Cerebellar nuclear complex (tissue), 1 donor: ENCODE results near the gene CLK3.
"Not testable (repeated sequence)": the region's sequence is repeated elsewhere in the genome, so short reads cannot be mapped to it uniquely, and the experiment has no call there.

Experiments used
- DNase-seq, 2 experiments: peaks; one replicate each; lab custom pipeline; 2025; lab: John Stamatoyannopoulos, UW

The CLK3 gene

GRCh38 chr15:74642734-74643664, 27.4 kb downstream of the CLK3 start:
- DNase-seq: no peak

GRCh38 chr15:74643665-74644204, 28.1 kb downstream of the CLK3 start:
- DNase-seq: no peak

DNA sequence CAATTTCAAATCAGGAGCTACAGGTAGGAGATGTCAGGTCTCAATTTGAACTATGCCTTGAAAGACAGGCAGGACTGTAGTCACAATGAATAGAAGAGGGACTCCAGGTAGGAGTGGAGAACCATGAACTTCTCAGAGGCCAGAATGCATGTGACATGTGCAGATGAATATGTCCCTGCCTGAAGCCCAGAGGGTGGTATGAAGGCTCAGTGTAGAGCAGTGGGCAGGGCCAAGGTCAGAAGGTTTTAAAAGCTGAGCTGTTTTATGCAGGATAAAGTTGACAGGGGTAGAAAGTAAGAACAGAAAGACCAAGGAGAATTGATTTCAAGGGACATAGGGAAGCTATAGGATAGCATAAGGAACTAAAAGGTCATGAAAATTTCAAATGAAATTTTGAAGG, 30.8 kb downstream of the CLK3 start:
- DNase-seq: no peak

DNA sequence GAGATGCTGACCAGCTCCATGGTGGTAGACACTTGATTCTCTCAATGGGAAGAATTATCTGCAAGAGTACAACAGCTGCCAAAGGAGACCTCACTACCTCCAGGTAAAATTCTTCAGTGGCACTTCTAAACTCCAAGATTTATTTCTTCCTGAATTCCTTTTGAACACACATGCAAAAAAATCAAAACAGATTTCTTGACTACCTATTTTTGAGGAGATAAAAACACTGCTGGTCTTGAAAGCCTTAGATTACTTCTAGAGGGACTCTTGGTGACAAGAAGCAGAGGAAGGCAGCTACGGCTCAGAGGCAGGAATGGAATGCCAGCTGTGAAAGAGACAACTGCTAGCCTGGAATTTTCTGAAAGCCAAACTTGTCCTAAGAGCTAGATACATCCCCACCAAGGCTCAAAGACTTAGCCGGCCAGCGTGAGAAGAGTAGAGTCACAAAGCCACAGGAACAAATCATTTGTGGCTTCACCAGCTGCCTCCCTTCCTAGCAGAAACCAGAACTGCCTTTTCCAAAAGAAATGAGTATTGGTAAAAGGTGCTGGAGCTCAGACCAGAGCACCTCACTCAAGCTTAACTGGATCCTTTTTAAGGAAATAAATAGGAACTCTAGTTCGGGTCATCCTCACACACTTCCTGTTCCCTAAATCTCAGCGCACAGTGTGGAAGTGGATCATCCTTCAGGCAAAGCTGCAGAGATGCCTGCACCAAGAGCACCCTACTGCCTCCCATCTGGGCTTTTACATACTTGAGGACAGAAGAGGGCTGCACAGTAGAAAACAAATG, 32.6 kb downstream of the CLK3 start:
- DNase-seq: no peak

DNA sequence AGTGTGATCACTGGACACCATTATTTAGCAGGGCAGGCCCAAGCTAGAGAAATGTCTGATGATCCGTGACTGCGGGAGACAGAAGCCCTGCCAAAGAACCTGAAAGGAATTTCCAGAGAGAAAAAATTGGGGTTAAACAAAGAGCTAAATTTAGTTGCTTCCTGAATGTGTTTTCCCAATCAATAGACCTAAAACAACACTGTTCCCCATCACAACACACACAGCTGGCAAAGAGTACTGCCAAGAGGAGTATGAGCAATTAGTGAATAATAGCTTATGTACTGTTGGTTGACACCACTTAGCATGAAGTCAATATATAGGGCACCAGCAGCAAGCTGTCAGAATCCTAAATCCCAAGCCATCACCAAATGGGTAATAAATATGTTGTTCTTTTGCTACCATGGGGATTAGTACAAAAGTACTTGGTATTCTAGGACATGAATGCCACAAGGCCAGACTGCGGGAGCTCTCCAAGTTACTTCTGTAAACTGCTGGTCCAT, 35.7 kb downstream of the CLK3 start:
- no peak for DNase-seq

- DNase-seq: no peak
Observed at GRCh38 chr15:74653426-74654102, 37.9 kb downstream of the CLK3 start.

- DNase-seq: no peak
Observed at GRCh38 chr15:74655424-74655823, 39.8 kb downstream of the CLK3 start.

DNA sequence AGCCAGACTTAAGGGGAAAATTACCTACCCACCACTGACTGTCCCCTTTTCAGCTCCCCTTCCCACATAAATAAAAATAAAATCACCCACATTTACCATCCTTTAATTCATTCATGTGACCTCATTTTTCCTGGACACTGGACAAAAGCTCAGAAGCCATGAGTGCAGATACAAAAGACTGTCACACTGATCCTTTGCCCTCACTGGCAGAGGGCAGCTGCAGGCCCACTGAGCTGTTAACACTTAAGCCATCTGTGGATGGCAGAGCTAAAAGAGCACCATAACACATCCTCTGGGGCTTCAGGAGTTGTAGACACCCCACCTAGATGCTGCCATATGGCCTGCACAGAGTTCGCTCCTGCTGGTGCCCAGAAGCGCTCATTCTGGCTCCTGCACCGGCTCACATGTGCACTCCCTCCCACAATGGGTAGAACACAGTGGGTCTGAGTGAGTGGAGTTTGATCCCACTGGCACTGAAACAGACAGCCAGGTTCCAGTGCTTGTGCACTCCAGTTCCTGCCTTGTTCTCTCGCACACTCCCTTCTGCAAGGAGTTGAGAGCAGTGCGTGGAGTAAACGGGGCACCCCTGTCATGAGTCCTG, 41.4 kb downstream of the CLK3 start:
- peak in 1 of 2 experiments; percentile 61 for DNase-seq

DNA sequence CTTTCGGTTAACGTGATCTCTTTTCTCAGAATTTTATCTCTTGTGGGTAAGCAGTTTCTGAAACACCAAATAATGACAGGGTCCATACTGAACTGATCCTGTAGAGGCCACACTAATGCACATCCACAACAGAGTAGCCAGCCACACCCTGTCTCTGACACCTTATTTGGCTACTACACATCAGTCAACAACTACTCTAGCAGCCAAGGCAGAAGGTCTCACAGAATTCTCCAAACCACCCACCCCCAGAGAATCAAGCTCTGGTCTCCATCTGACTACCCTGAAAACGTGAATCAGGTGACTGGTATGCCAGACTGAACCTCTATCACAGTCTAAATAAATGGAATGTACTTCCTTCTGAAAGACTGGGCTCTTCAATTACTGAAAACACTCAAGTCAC, 42.2 kb downstream of the CLK3 start:
- no peak for DNase-seq

GRCh38 chr15:74661280-74661679, 45.6 kb downstream of the CLK3 start:
- DNase-seq: not testable (repeated sequence)

DNA sequence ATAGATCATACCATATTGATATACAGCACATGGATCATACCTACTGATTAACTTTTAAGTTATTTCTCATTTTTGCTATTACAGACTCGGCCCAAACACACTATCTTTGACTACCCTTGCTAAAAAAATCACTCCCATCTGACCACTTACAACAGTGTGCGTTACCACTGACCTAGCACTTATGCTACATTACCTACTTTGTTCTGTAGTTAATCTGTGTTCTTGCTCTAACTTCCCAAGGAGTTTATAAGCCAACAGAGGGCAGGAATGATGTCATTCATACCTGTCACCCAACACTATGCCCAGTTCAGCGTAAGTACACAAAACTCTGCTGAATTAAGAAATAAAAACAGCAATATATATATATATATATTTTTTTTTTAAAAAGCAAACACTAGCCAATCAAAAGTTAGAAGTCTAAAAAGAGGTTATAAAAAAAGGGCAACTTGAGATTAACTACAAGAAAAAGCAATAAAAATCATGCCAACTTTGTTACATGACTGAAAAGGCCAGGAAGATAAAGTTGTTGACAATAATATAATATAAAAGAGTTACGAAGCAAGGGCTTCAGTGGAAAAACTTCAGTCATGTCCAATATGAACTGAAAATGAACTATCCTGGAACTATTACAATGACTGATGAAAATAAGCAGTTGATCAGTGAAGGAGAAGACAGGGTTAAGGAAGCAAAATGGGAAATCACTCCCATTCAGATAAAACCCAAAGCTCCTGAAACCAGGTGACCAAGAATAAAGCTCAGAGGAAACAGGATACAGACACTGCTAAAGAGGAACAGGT, 46.6 kb downstream of the CLK3 start:
- no peak for DNase-seq

DNA sequence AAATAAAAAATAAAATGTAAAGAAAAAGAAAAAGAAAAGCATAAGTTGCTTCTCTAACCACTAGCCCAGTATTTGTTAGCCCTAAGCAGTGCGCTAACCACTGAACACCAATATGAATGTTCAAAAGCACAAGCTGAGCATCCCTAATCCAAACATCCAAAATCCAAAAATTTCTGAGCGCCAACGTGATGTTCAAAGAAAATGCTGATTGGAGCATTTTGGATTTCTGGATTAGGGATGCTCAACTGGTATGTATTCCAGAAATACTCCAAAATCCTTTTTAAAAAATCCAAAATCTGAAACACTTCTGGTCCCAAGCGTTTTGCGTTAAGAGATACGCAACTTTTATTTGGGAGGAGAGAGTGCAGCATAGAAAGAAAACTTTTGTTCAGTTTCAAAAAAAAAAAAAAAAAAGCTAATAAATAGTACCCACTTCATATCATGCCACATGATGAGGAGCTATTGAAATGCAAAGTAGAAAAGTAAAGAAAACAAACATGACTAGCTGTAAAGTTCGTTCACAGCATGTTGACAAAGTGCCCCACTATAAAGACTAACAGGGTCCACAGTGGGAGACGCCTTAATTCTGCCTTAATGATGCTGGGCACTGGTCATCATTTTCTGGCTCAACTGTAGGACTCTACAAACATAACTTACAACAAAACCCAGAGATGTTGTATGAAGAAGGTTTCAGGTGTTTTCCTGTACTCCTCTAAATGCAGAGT, 47.8 kb downstream of the CLK3 start:
- no peak for DNase-seq

GRCh38 chr15:74664028-74664616, 48.5 kb downstream of the CLK3 start:
- DNase-seq: no peak

- DNase-seq: no peak
Observed at GRCh38 chr15:74664670-74665069, 49.0 kb downstream of the CLK3 start.

DNA sequence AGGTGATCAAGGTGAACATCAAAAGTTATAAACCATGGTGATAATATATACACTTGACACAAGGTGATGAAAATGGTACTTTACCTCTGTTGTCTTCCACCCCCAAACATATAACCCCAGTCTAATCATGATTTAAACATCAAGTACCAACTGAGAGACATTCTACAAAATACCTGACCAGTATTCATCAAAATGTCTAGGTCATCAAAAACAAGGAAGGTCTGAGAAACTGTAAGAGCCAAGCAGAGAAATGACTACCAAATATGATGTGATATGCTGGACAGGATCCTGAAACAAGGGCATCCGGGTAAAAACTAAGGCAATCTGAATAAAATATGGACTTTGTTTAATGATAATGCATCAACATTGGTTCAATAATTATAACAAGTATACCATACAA, 52.3 kb downstream of the CLK3 start:
- DNase-seq: no peak

DNA sequence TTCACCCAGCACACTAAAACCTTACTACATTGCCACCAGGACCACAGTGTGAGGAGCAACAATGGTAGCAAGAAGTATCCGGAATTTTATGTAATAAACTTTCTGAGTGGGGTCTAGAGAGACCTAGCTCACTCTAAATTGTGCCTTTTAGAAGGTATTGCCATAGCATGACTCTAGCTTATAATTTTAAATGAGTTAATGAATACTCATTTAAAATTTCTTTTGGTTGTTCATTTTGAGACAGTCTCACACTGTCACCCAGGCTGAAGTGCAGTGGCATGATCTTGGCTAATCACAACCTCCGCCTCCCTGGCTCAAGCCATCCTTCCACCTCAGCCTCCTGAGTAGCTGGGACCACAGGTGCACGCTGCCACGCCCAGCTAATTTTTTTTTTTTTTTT, 54.0 kb downstream of the CLK3 start:
- no peak for DNase-seq

DNA sequence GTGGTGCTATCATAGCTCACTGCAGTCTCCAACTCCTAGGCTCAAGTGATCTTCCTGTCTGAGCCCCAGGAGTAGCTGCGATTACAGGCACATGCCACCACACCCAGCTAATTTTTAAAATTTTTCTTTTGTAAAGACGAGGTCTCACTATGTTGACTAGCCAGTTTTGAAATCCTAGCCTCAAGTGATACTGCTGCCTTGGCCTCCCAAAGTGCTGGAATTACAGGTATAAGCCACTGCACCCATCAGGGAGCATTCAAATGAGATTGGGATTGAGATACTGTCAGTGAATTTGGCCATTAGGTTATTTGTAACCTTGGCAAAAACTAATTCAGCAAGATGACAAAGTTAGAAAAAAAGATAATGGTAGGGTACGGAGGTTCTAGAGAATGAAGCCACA, 58.5 kb downstream of the CLK3 start:
- no peak for DNase-seq

- no peak for DNase-seq
Observed at GRCh38 chr15:74676801-74677200, 61.2 kb downstream of the CLK3 start.
